HG02798 (cell line): ENCODE results near the gene GM2A.
A peak's percentile ranks its signal among the peaks of the same experiment; 100 is the strongest.

Experiments
- ATAC-seq: cut with Tn5 transposase; IDR thresholded peaks from one replicate; pipeline ENCODE4 v1.9.1; 2021; ENCODE audit warnings: mild to moderate bottlenecking; ENCODE audit not compliant: unreplicated experiment, poor library complexity

GM2A gene

GRCh38 chr5:151318850-151319732 lies 66.1 kb downstream of the GM2A start:
- peak; percentile 60 for ATAC-seq
